GM10248 (cell line): ENCODE measurements around the gene DOCK6.

ENCODE experiments used
- CTCF ChIA-PET: fragments of 300-600 bp; sonication (Branson Sonifier 250); formaldehyde crosslinking; extraction: SDS; loops from one replicate; lab custom pipeline; 2021; ENCODE audit warnings: antibody characterized with exemption; lab: Yijun Ruan, JAX
- POLR2A ChIA-PET: fragments of 350-650 bp; sonication (Branson Sonifier 250); formaldehyde crosslinking; extraction: SDS; loops from one replicate; lab custom pipeline; 2020; ENCODE audit warnings: antibody characterized with exemption; lab: Yijun Ruan, JAX
- DNase-seq: peaks from one replicate; pipeline ENCODE4 v3.0.0; 2012; ENCODE audit errors: extremely low spot score
- CTCF ChIP-seq: IDR thresholded peaks from 2 replicates; pipeline ENCODE4 v1.5.1; 2012; ENCODE audit warnings: mild to moderate bottlenecking, low read depth; ENCODE audit errors: extremely low read depth, missing control alignments, control extremely low read depth

DOCK6 gene

GRCh38 chr19:11248852-11249251, 13.5 kb downstream of the DOCK6 start:
- no peak for TF ChIP-seq CTCF
- POLR2A ChIA-PET = no interaction called here

GRCh38 chr19:11247934-11248333, 14.4 kb downstream of the DOCK6 start:
- DNase-seq = no peak
- ChIA-PET POLR2A (no interaction called here), CTCF (no interaction called here)
- no peak for TF ChIP-seq CTCF

More at GRCh38 chr19:11248852-11249251, 13.5 kb downstream of the DOCK6 start:
- no peak for DNase-seq
- CTCF ChIA-PET = interaction anchor here (1.8 kb wide), 1 partner anchor 23 kb away, joined by 5 read pairs; no protein-coding TSS in a partner anchor

- CTCF ChIA-PET = no interaction called here
- TF ChIP-seq CTCF = no peak
- DNase-seq = no peak
- POLR2A ChIA-PET = no interaction called here
Measured at GRCh38 chr19:11247391-11247790, 14.9 kb downstream of the DOCK6 start.

GRCh38 chr19:11246941-11247340, 15.4 kb downstream of the DOCK6 start:
- POLR2A ChIA-PET = no interaction called here
- TF ChIP-seq CTCF = no peak
- CTCF ChIA-PET = no interaction called here
- no peak for DNase-seq

GRCh38 chr19:11244846-11245589, 17.3 kb downstream of the DOCK6 start:
- POLR2A ChIA-PET = no interaction called here
- CTCF ChIA-PET = interaction anchor here (1.4 to 2.4 kb wide), 2 partner anchors 12 to 38 kb away, joined by 6 to 12 read pairs; no protein-coding TSS in a partner anchor
- no peak for TF ChIP-seq CTCF
- no peak for DNase-seq

- no peak for TF ChIP-seq CTCF
- ChIA-PET CTCF (interaction anchor here (0.7 to 3.6 kb wide), 23 partner anchors 9 to 745 kb away, joined by 3 to 12 read pairs (median 4); no protein-coding TSS in a partner anchor), POLR2A (no interaction called here)
- DNase-seq = no peak
Measured at GRCh38 chr19:11243798-11244169, 18.5 kb downstream of the DOCK6 start.
